Neural progenitor cell (in vitro differentiated cells): ENCODE results near the gene DCDC2B. TPM values are rescaled to one million over a fixed set of nuclear protein-coding genes. Genes with fewer than 3 reads are reported as not detected.

ENCODE experiments used
- DNase-seq: peaks from one replicate; pipeline ENCODE4 v3.0.0-alpha.2; 2016; ENCODE audit warnings: low spot score
- H2AFZ ChIP-seq: fragments of 200-600 bp; sonication (generic); replicated peaks from 2 replicates; pipeline ENCODE4 v1.6.1; 2016; ENCODE audit warnings: antibody characterized with exemption
- H3F3A ChIP-seq: fragments of 200-600 bp; sonication (generic); 2 replicates; pipeline ENCODE4 v1.6.1; 2016; ENCODE audit warnings: antibody characterized with exemption, low read depth
- H3K27ac ChIP-seq: fragments of 200-600 bp; sonication (generic); 2 replicates; pipeline ENCODE4 v1.5.1; 2016; ENCODE audit warnings: mild to moderate bottlenecking
- H3K27me3 ChIP-seq: fragments of 200-600 bp; sonication (generic); 2 replicates; pipeline ENCODE4 v1.6.1; 2016; ENCODE audit warnings: mild to moderate bottlenecking, moderate library complexity
- H3K36me3 ChIP-seq: fragments of 200-600 bp; sonication (generic); 2 replicates; pipeline ENCODE4 v1.5.1; 2016
- H3K4me1 ChIP-seq: fragments of 200-600 bp; sonication (generic); 2 replicates; pipeline ENCODE4 v1.6.1; 2016; ENCODE audit warnings: mixed run types
- H3K4me2 ChIP-seq: fragments of 200-600 bp; sonication (generic); 2 replicates; pipeline ENCODE4 v1.6.1; 2016
- H3K4me3 ChIP-seq: fragments of 200-600 bp; sonication (generic); 2 replicates; pipeline ENCODE4 v1.5.1; 2016
- H3K79me2 ChIP-seq: fragments of 200-600 bp; sonication (generic); 2 replicates; pipeline ENCODE4 v1.6.1; 2016; ENCODE audit warnings: low read depth
- H3K9ac ChIP-seq: fragments of 200-600 bp; sonication (generic); 2 replicates; pipeline ENCODE4 v1.6.1; 2016
- H3K9me3 ChIP-seq: fragments of 200-600 bp; sonication (generic); 2 replicates; pipeline ENCODE4 v1.5.1; 2016; ENCODE audit warnings: low read depth
- H4K20me1 ChIP-seq: fragments of 200-600 bp; sonication (generic); 2 replicates; pipeline ENCODE4 v1.6.1; 2016; ENCODE audit warnings: low read depth
- H3K27ac Mint-ChIP-seq: 3 replicates; pipeline ENCODE4 v1.8.0; 2021; ENCODE audit warnings: mixed read lengths
- H3K27me3 Mint-ChIP-seq: 2 replicates; pipeline ENCODE4 v1.8.0; 2022; ENCODE audit warnings: low read depth, mild to moderate bottlenecking, inconsistent platforms, moderate library complexity, mixed read lengths; ENCODE audit not compliant: insufficient read depth
- H3K36me3 Mint-ChIP-seq: 3 replicates; pipeline ENCODE4 v1.8.0; 2021; ENCODE audit warnings: mixed read lengths
- H3K4me1 Mint-ChIP-seq: 3 replicates; pipeline ENCODE4 v1.8.0; 2021; ENCODE audit warnings: mixed read lengths
- H3K4me3 Mint-ChIP-seq: 3 replicates; pipeline ENCODE4 v1.8.0; 2021; ENCODE audit warnings: mild to moderate bottlenecking, moderate library complexity, mixed read lengths
- H3K9me3 Mint-ChIP-seq: 3 replicates; pipeline ENCODE4 v1.8.0; 2020; ENCODE audit warnings: mixed read lengths
- CTCF ChIP-seq: fragments of 200-600 bp; sonication (generic); IDR thresholded peaks from 2 replicates; pipeline ENCODE4 v1.5.1; 2017; ENCODE audit warnings: antibody characterized with exemption, mild to moderate bottlenecking
- EZH2 ChIP-seq: fragments of 200-600 bp; sonication (generic); IDR thresholded peaks from 2 replicates; pipeline ENCODE4 v1.6.1; 2017; ENCODE audit warnings: antibody characterized with exemption, mild to moderate bottlenecking, moderate library complexity
- EZH2phosphoT487 ChIP-seq: fragments of 200-600 bp; sonication (generic); IDR thresholded peaks from 2 replicates; pipeline ENCODE4 v1.6.1; 2017; ENCODE audit warnings: antibody characterized with exemption
- total RNA-seq: library from RNA; depleted of rRNA; stranded (reverse); fragments of >200 nt; gene quantifications from 2 replicates; pipeline ENCODE4 v1.2.3, GENCODE V29; 2015; ENCODE audit warnings: low replicate concordance

The DCDC2B gene
- total RNA-seq, 1 donor from 2014 or later: not detected

GRCh38 chr1:32250893-32251716, 42.2 kb downstream of the DCDC2B start, which contains the start of gene LCK:
Gene LCK (plus strand): TSS chr1:32251265. CDS start chr1:32274330, 23,065 bp downstream.
- peaks cover 12% of the 10 kb centered on the region for H3K4me1 ChIP-seq
- H3K36me3 ChIP-seq: no peaks in the 10 kb centered on the region
- H3K9me3 ChIP-seq: no peaks in the 10 kb centered on the region
- Mint-ChIP-seq H3K9me3 (no peaks in the 10 kb centered on the region), H3K27ac (peak within 1 kb of the TSS; percentile 81), H3K36me3 (no peaks in the 10 kb centered on the region), H3K27me3 (peaks cover 9% of the 10 kb centered on the region), H3K4me1 (peaks cover 23% of the 10 kb centered on the region), H3K4me3 (peak within 1 kb of the TSS; percentile 16)
- DNase-seq: no peak
- H2AFZ ChIP-seq: no peak within 1 kb of the TSS
- H3K4me3 ChIP-seq: no peak within 1 kb of the TSS
- no peak for TF ChIP-seq EZH2
- TF ChIP-seq EZH2phosphoT487: no peak
- TF ChIP-seq CTCF: no peak
- no peaks in the 10 kb centered on the region for H3K27me3 ChIP-seq
- peaks cover 22% of the 10 kb centered on the region for H3F3A ChIP-seq
- no peak within 1 kb of the TSS for H3K9ac ChIP-seq
- H3K27ac ChIP-seq: no peak within 1 kb of the TSS
- no peaks in the 10 kb centered on the region for H4K20me1 ChIP-seq
- H3K79me2 ChIP-seq: no peaks in the 10 kb centered on the region
- H3K4me2 ChIP-seq: no peak within 1 kb of the TSS

- no peak for DNase-seq
- Mint-ChIP-seq H3K9me3 (no peaks in the 10 kb centered on the region), H3K27ac (no peak overlapping the region), H3K4me3 (no peak overlapping the region), H3K27me3 (peaks cover 4% of the 10 kb centered on the region), H3K4me1 (peaks cover 10% of the 10 kb centered on the region), H3K36me3 (no peaks in the 10 kb centered on the region)
- Histone ChIP-seq H2AFZ (no peak overlapping the region), H3K79me2 (no peaks in the 10 kb centered on the region), H3K4me2 (no peak overlapping the region), H3K27ac (no peak overlapping the region), H4K20me1 (no peaks in the 10 kb centered on the region), H3K4me1 (no peaks in the 10 kb centered on the region), H3F3A (no peaks in the 10 kb centered on the region), H3K27me3 (no peaks in the 10 kb centered on the region), H3K4me3 (no peak overlapping the region), H3K9ac (no peak overlapping the region), H3K36me3 (no peaks in the 10 kb centered on the region), H3K9me3 (no peaks in the 10 kb centered on the region)
- TF ChIP-seq EZH2: no peak
- no peak for TF ChIP-seq CTCF
- TF ChIP-seq EZH2phosphoT487: no peak
Measured at GRCh38 chr1:32255072-32256071, 46.5 kb downstream of the DCDC2B start.

GRCh38 chr1:32256473-32257226, 47.8 kb downstream of the DCDC2B start:
- TF ChIP-seq EZH2phosphoT487: no peak
- TF ChIP-seq CTCF: no peak
- no peak for TF ChIP-seq EZH2
- no peak overlapping the region for H3K4me3 Mint-ChIP-seq
- no peaks in the 10 kb centered on the region for H4K20me1 ChIP-seq
- no peak overlapping the region for H3K4me3 ChIP-seq
- H3K4me1 ChIP-seq: no peaks in the 10 kb centered on the region
- no peak overlapping the region for H2AFZ ChIP-seq
- H3K4me2 ChIP-seq: no peak overlapping the region
- H3K27me3 ChIP-seq: no peaks in the 10 kb centered on the region
- no peak for DNase-seq
- H3K4me1 Mint-ChIP-seq: peaks cover 2% of the 10 kb centered on the region
- H3K9me3 ChIP-seq: no peaks in the 10 kb centered on the region
- H3K27ac ChIP-seq: no peak overlapping the region
- no peaks in the 10 kb centered on the region for H3K36me3 ChIP-seq
- no peak overlapping the region for H3K9ac ChIP-seq
- H3K27ac Mint-ChIP-seq: no peak overlapping the region
- no peaks in the 10 kb centered on the region for H3F3A ChIP-seq
- H3K79me2 ChIP-seq: no peaks in the 10 kb centered on the region
- peaks cover 6% of the 10 kb centered on the region for H3K27me3 Mint-ChIP-seq
- no peaks in the 10 kb centered on the region for H3K36me3 Mint-ChIP-seq
- no peaks in the 10 kb centered on the region for H3K9me3 Mint-ChIP-seq
